ENCODE measurements around the gene TACR1. TPM values are rescaled to one million over a fixed set of nuclear protein-coding genes. Genes with fewer than 3 reads are reported as not detected.
"Not testable (repeated sequence)": the region's sequence is repeated elsewhere in the genome, so short reads cannot be mapped to it uniquely, and the experiment has no call there.

Gene TACR1
- polyA plus RNA-seq, 4 donors, result 0.69 to 1.4 TPM; not detected in 2

GRCh38 chr2:75186821-75187220, 12.5 kb downstream of the TACR1 start:
- Histone ChIP-seq H3K27me3 (ENCODE audit: control insufficient read depth in 3 of 3, insufficient read depth in 3 of 3, low read length in 3 of 3) (no peaks in the 10 kb centered on the region), H3K9me3 (ENCODE audit: control insufficient read depth in 2 of 2, insufficient read depth in 1 of 2, low read depth in 1 of 2, low read length in 1 of 2) (no peaks in the 10 kb centered on the region), H3K36me3 (ENCODE audit: control insufficient read depth in 3 of 3, insufficient read depth in 2 of 3, low read depth in 1 of 3, low read length in 3 of 3) (no peaks in the 10 kb centered on the region), H3K4me1 (ENCODE audit: control insufficient read depth in 3 of 3, insufficient read depth in 2 of 3, low read depth in 1 of 3, low read length in 2 of 3) (no peaks in the 10 kb centered on the region), H3K27ac (ENCODE audit: low read depth in 1 of 3, low read length in 2 of 3) (no peak overlapping the region), H3K4me3 (ENCODE audit: low read depth in 1 of 3, low read length in 3 of 3) (no peak overlapping the region)
- whole genome bisulfite sequencing, 3 donors, result 35 to 50% (median 48%) methylated on average over 1 of the region's 1 CpG
- DNase-seq, result no peak
- no peak for FAIRE-seq

DNA sequence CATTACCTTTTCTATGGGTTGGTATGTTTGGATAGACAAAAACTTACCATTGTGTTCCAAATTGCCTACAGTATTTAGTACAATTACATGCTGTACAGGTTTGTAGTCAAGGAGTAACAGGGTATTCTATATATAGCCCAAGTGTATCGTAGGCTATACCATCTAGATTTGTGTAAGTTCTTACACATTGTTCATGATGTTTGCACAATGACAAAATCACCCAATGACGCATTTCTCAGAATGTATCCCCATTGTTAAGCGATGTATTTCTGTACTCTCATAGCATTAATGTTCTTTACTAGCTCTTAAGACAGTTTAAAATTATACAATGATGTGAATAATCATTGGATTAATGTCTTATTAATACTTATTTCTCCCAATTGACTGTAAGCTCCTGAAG, 16.7 kb downstream of the TACR1 start:
- Histone ChIP-seq H3K36me3 (ENCODE audit: control insufficient read depth in 3 of 3, insufficient read depth in 2 of 3, low read depth in 1 of 3, low read length in 3 of 3) (no peaks in the 10 kb centered on the region), H3K4me1 (ENCODE audit: control insufficient read depth in 3 of 3, insufficient read depth in 2 of 3, low read depth in 1 of 3, low read length in 2 of 3) (no peaks in the 10 kb centered on the region), H3K4me3 (ENCODE audit: low read depth in 1 of 3, low read length in 3 of 3) (no peak overlapping the region), H3K27me3 (ENCODE audit: control insufficient read depth in 3 of 3, insufficient read depth in 3 of 3, low read length in 3 of 3) (no peaks in the 10 kb centered on the region), H3K9me3 (ENCODE audit: control insufficient read depth in 2 of 2, insufficient read depth in 1 of 2, low read depth in 1 of 2, low read length in 1 of 2) (no peaks in the 10 kb centered on the region), H3K27ac (ENCODE audit: low read depth in 1 of 3, low read length in 2 of 3) (no peak overlapping the region)
- 91 to 97% (median 93%) methylated on average over 3 of the region's 3 CpGs for WGBS, 3 donors
- FAIRE-seq, result no peak
- DNase-seq, result no peak

DNA sequence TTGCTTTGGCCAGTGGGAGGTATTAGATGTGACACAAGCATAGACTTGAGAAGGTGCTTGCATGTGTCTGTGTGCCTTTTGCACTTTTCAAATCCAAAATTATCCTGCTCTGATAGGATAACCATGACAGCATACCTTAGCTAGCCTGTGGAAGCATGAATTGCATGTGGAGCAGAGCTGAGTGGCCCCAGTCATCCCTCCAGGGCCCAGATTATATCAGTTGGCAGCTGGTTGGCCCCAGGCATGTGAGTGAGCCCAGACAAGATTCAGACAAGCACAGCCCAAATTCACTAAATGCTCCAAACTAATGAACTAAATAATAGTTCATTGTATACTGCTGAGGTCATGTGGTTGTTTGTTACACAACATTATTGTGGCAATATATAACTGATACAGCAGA, 18.8 kb downstream of the TACR1 start:
- no peak for FAIRE-seq

DNA sequence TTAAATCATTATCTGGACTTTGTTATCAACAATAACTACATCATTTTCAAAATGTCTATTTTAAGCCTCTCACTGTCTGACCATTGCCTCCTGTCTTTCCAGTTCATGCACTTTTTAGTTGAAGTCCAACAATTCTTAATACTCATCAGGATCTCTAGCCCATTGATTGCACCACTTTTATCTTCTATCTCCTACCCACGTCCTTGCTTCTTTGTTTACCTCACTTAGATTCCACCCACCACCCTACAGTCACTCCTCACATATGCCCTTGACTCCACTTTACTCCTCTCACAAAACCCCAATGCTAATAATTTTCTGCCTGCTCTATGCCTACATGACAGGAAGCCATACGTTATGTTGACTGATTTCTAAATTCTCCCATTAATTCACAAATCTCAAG, 21.9 kb downstream of the TACR1 start:
- no peak for FAIRE-seq

More for the DNA sequence above, 18.8 kb downstream of the TACR1 start:
- no peaks in the 10 kb centered on the region for H3K36me3 ChIP-seq (ENCODE audit: control insufficient read depth in 3 of 3, insufficient read depth in 2 of 3, low read depth in 1 of 3, low read length in 3 of 3)
- no peak for DNase-seq
- no peaks in the 10 kb centered on the region for H3K9me3 ChIP-seq (ENCODE audit: control insufficient read depth in 2 of 2, insufficient read depth in 1 of 2, low read depth in 1 of 2, low read length in 1 of 2)
- no peaks in the 10 kb centered on the region for H3K4me1 ChIP-seq (ENCODE audit: control insufficient read depth in 3 of 3, insufficient read depth in 2 of 3, low read depth in 1 of 3, low read length in 2 of 3)
- no peak overlapping the region for H3K4me3 ChIP-seq (ENCODE audit: low read depth in 1 of 3, low read length in 3 of 3)
- no peak overlapping the region for H3K27ac ChIP-seq (ENCODE audit: low read depth in 1 of 3, low read length in 2 of 3)
- no peaks in the 10 kb centered on the region for H3K27me3 ChIP-seq (ENCODE audit: control insufficient read depth in 3 of 3, insufficient read depth in 3 of 3, low read length in 3 of 3)

GRCh38 chr2:75175456-75175855, 23.9 kb downstream of the TACR1 start:
- FAIRE-seq (no peak), DNase-seq (no peak)
- no peak overlapping the region for H3K4me3 ChIP-seq (ENCODE audit: low read depth in 1 of 3, low read length in 3 of 3)
- no peaks in the 10 kb centered on the region for H3K27me3 ChIP-seq (ENCODE audit: control insufficient read depth in 3 of 3, insufficient read depth in 3 of 3, low read length in 3 of 3)
- no peaks in the 10 kb centered on the region for H3K9me3 ChIP-seq (ENCODE audit: control insufficient read depth in 2 of 2, insufficient read depth in 1 of 2, low read depth in 1 of 2, low read length in 1 of 2)
- H3K4me1 ChIP-seq (ENCODE audit: control insufficient read depth in 3 of 3, insufficient read depth in 2 of 3, low read depth in 1 of 3, low read length in 2 of 3), result no peaks in the 10 kb centered on the region
- WGBS, 3 donors, result 32 to 54% (median 49%) methylated on average over 3 of the region's 3 CpGs
- peaks cover 0 to 3% (median 0%) of the 10 kb centered on the region in 3 donors for H3K36me3 ChIP-seq (ENCODE audit: control insufficient read depth in 3 of 3, insufficient read depth in 2 of 3, low read depth in 1 of 3, low read length in 3 of 3)
- no peak overlapping the region for H3K27ac ChIP-seq (ENCODE audit: low read depth in 1 of 3, low read length in 2 of 3)

More for the DNA sequence above, 21.9 kb downstream of the TACR1 start:
- Histone ChIP-seq H3K36me3 (ENCODE audit: control insufficient read depth in 3 of 3, insufficient read depth in 2 of 3, low read depth in 1 of 3, low read length in 3 of 3) (no peaks in the 10 kb centered on the region), H3K4me3 (ENCODE audit: low read depth in 1 of 3, low read length in 3 of 3) (no peak overlapping the region), H3K27ac (ENCODE audit: low read depth in 1 of 3, low read length in 2 of 3) (no peak overlapping the region), H3K4me1 (ENCODE audit: control insufficient read depth in 3 of 3, insufficient read depth in 2 of 3, low read depth in 1 of 3, low read length in 2 of 3) (no peaks in the 10 kb centered on the region), H3K27me3 (ENCODE audit: control insufficient read depth in 3 of 3, insufficient read depth in 3 of 3, low read length in 3 of 3) (no peaks in the 10 kb centered on the region), H3K9me3 (ENCODE audit: control insufficient read depth in 2 of 2, insufficient read depth in 1 of 2, low read depth in 1 of 2, low read length in 1 of 2) (no peaks in the 10 kb centered on the region)
- WGBS, 3 donors, result 44 to 64% (median 58%) methylated on average over 2 of the region's 2 CpGs
- DNase-seq, result no peak

- Histone ChIP-seq H3K27me3 (ENCODE audit: control insufficient read depth in 3 of 3, insufficient read depth in 3 of 3, low read length in 3 of 3) (no peaks in the 10 kb centered on the region), H3K4me1 (ENCODE audit: control insufficient read depth in 3 of 3, insufficient read depth in 2 of 3, low read depth in 1 of 3, low read length in 2 of 3) (no peaks in the 10 kb centered on the region), H3K27ac (ENCODE audit: low read depth in 1 of 3, low read length in 2 of 3) (no peak overlapping the region), H3K4me3 (ENCODE audit: low read depth in 1 of 3, low read length in 3 of 3) (no peak overlapping the region), H3K9me3 (ENCODE audit: control insufficient read depth in 2 of 2, insufficient read depth in 1 of 2, low read depth in 1 of 2, low read length in 1 of 2) (no peaks in the 10 kb centered on the region), H3K36me3 (ENCODE audit: control insufficient read depth in 3 of 3, insufficient read depth in 2 of 3, low read depth in 1 of 3, low read length in 3 of 3) (peaks cover 0 to 3% (median 0%) of the 10 kb centered on the region in 3 donors)
- DNase-seq (no peak), FAIRE-seq (no peak)
- 86 to 93% (median 87%) methylated on average over 2 of the region's 2 CpGs for WGBS, 3 donors
Observed at GRCh38 chr2:75174981-75175380, 24.3 kb downstream of the TACR1 start.

DNA sequence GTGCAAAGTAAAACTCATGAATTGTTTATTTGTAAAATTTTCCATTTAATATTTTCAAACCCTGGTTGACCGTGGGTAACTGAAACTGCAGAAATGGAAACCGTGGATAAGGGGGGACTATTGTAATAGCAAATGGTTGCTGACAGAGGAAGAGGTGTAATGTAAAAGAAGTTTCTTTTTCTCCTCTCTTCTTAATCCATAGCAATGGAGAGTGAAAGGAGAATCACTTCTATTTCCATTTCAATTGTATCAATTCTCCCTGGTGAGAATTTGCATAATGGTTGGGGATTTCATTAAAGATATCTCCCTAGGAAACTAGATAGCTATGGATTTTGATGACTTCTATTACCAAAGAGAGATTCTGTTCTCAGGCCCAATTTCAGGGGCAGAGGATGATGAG, 24.8 kb downstream of the TACR1 start:
- Histone ChIP-seq H3K36me3 (ENCODE audit: control insufficient read depth in 3 of 3, insufficient read depth in 2 of 3, low read depth in 1 of 3, low read length in 3 of 3) (peaks cover 0 to 3% (median 0%) of the 10 kb centered on the region in 3 donors), H3K4me1 (ENCODE audit: control insufficient read depth in 3 of 3, insufficient read depth in 2 of 3, low read depth in 1 of 3, low read length in 2 of 3) (no peaks in the 10 kb centered on the region), H3K9me3 (ENCODE audit: control insufficient read depth in 2 of 2, insufficient read depth in 1 of 2, low read depth in 1 of 2, low read length in 1 of 2) (no peaks in the 10 kb centered on the region), H3K27me3 (ENCODE audit: control insufficient read depth in 3 of 3, insufficient read depth in 3 of 3, low read length in 3 of 3) (no peaks in the 10 kb centered on the region), H3K4me3 (ENCODE audit: low read depth in 1 of 3, low read length in 3 of 3) (no peak overlapping the region), H3K27ac (ENCODE audit: low read depth in 1 of 3, low read length in 2 of 3) (no peak overlapping the region)
- DNase-seq (no peak), FAIRE-seq (no peak)
- 62 to 69% (median 63%) methylated on average over 2 of the region's 2 CpGs for WGBS, 3 donors

- H3K27ac ChIP-seq (ENCODE audit: low read depth in 1 of 3, low read length in 2 of 3), result no peak overlapping the region
- FAIRE-seq, result no peak
- peaks cover 0 to 3% (median 0%) of the 10 kb centered on the region in 3 donors for H3K36me3 ChIP-seq (ENCODE audit: control insufficient read depth in 3 of 3, insufficient read depth in 2 of 3, low read depth in 1 of 3, low read length in 3 of 3)
- H3K27me3 ChIP-seq (ENCODE audit: control insufficient read depth in 3 of 3, insufficient read depth in 3 of 3, low read length in 3 of 3), result no peaks in the 10 kb centered on the region
- DNase-seq, result no peak
- no peaks in the 10 kb centered on the region for H3K9me3 ChIP-seq (ENCODE audit: control insufficient read depth in 2 of 2, insufficient read depth in 1 of 2, low read depth in 1 of 2, low read length in 1 of 2)
- no peaks in the 10 kb centered on the region for H3K4me1 ChIP-seq (ENCODE audit: control insufficient read depth in 3 of 3, insufficient read depth in 2 of 3, low read depth in 1 of 3, low read length in 2 of 3)
- no peak overlapping the region for H3K4me3 ChIP-seq (ENCODE audit: low read depth in 1 of 3, low read length in 3 of 3)
Observed at GRCh38 chr2:75173740-75174139, 25.6 kb downstream of the TACR1 start.

DNA sequence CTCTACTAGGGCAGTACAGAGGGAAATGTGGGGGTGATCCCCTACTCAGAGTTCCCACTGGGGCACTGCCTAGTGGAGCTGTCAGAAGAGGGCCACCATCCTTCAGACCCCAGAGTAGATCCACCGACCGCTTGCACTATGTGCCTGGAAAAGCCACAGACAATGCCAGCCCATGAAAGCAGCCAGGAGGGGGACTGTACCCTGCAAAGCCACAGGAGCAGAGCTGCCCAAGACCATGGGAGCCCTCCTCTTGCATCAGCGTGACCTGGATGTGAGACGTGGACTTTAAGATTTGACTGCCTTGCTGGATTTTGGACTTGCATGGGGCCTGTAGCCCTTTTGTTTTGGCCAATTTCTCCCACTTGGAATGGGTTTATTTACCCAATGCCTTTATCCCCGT, 27.9 kb downstream of the TACR1 start:
- not testable (repeated sequence) for H3K36me3 ChIP-seq (ENCODE audit: control insufficient read depth in 3 of 3, insufficient read depth in 2 of 3, low read depth in 1 of 3, low read length in 3 of 3); H3K27me3 ChIP-seq (ENCODE audit: control insufficient read depth in 3 of 3, insufficient read depth in 3 of 3, low read length in 3 of 3); H3K27ac ChIP-seq (ENCODE audit: low read depth in 1 of 3, low read length in 2 of 3); H3K4me1 ChIP-seq (ENCODE audit: control insufficient read depth in 3 of 3, insufficient read depth in 2 of 3, low read depth in 1 of 3, low read length in 2 of 3); DNase-seq; FAIRE-seq; H3K9me3 ChIP-seq (ENCODE audit: control insufficient read depth in 2 of 2, insufficient read depth in 1 of 2, low read depth in 1 of 2, low read length in 1 of 2); H3K4me3 ChIP-seq (ENCODE audit: low read depth in 1 of 3, low read length in 3 of 3)
- 65 to 87% (median 75%) methylated on average over 5 of the region's 5 CpGs for WGBS, 3 donors
